ENCODE measurements around the gene POLA1.

The POLA1 gene

GRCh38 chrX:25016361-25016671, 322.6 kb downstream of the POLA1 start:
- no peak overlapping the region for H3K4me3 ChIP-seq (ENCODE audit: low read depth, low read length)

GRCh38 chrX:25016938-25017598, 323.4 kb downstream of the POLA1 start:
- DNase-seq (ENCODE audit: low read depth) = no peak
- no peak overlapping the region for H3K4me3 ChIP-seq (ENCODE audit: low read depth, low read length)

More at GRCh38 chrX:25016361-25016671, 322.6 kb downstream of the POLA1 start:
- DNase-seq (ENCODE audit: low read depth) = no peak

GRCh38 chrX:25017667-25018247, 324.0 kb downstream of the POLA1 start:
- H3K4me3 ChIP-seq (ENCODE audit: low read depth, low read length) = peak overlapping the region; percentile 7
- DNase-seq (ENCODE audit: low read depth) = no peak

DNA sequence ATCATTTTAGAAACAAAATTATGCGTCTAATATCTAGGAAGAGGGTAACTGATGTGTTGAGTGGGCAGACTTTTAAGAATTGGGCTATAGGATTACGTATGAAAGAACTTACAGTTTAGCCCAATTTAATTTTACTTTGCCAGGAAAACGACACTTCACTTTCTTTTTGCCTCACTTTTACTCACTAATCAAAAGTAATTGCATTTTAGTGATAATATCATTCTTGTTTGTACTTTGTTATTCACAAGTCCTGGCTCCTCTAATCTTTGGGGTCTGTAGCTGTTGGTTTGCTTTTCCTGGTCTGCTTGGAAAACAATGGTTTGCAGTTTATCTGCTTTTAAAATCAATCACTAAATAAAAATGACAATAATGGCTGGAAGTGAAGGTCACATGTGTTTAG, 325.0 kb downstream of the POLA1 start:
- no peak overlapping the region for H3K4me3 ChIP-seq (ENCODE audit: low read depth, low read length)
- no peak for DNase-seq (ENCODE audit: low read depth)

- DNase-seq (ENCODE audit: low read depth) = no peak
- no peak overlapping the region for H3K4me3 ChIP-seq (ENCODE audit: low read depth, low read length)
These were observed 326.1 kb downstream of the POLA1 start for GRCh38 chrX:25019707-25020390.

DNA sequence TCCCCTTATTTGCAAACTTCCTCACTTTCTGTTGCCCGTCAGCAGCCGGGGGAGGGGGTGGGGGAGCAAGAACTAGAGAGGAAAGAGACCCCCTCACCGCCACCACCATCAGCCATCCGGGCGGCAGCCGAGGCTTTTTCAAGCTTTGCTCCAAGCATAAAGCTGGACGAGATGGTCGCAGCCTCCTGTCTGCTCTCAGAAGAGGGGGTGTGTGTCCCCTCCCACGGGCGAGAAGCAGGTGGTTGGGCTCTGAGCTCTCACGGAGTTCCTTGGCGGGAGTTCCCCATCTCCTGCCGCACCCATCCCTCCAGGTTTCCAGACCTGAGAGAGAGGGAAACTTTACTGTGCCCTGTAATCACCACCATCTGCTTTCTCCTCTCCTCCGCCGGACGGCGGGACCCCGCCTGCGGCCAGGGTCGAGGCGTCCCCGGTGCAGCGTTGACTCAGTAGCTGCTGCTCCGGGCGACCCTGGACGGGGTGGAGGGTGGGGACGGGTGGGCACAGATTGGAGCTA, 326.7 kb downstream of the POLA1 start:
- no peak for DNase-seq (ENCODE audit: low read depth)
- no peak overlapping the region for H3K4me3 ChIP-seq (ENCODE audit: low read depth, low read length)

- H3K4me3 ChIP-seq (ENCODE audit: low read depth, low read length) = peak overlapping the region; percentile 11
These were observed 327.3 kb downstream of the POLA1 start for GRCh38 chrX:25020905-25021449.

GRCh38 chrX:25022499-25023325, 329.0 kb downstream of the POLA1 start:
- H3K4me3 ChIP-seq (ENCODE audit: low read depth, low read length) = no peak overlapping the region
- DNase-seq (ENCODE audit: low read depth) = no peak

More at GRCh38 chrX:25020905-25021449, 327.3 kb downstream of the POLA1 start:
- no peak for DNase-seq (ENCODE audit: low read depth)

GRCh38 chrX:25023908-25024307, 330.2 kb downstream of the POLA1 start:
- no peak overlapping the region for H3K4me3 ChIP-seq (ENCODE audit: low read depth, low read length)
- DNase-seq (ENCODE audit: low read depth) = no peak

GRCh38 chrX:25025615-25026014, 331.9 kb downstream of the POLA1 start:
- no peak overlapping the region for H3K4me3 ChIP-seq (ENCODE audit: low read depth, low read length)
- no peak for DNase-seq (ENCODE audit: low read depth)

DNA sequence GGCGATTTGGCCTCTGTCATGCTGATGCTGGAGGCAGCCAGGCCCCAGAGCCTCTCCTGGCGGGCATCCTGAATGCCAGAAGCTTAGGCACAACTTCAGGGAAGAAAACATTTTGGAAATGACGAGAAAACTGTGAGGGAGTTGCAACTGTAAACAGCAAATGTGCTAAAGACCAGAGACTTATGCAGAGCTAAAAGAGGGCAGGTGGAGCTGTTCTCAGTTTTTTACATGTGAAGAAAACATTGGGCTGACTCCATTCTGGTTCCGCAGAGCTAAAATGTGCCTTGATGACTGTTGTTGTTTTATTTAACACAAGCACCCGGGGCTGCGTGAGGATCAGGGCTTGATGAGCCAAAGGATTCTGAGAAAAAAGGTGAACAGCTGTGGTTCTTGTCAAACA, 332.9 kb downstream of the POLA1 start:
- DNase-seq (ENCODE audit: low read depth) = no peak
- H3K4me3 ChIP-seq (ENCODE audit: low read depth, low read length) = no peak overlapping the region

DNA sequence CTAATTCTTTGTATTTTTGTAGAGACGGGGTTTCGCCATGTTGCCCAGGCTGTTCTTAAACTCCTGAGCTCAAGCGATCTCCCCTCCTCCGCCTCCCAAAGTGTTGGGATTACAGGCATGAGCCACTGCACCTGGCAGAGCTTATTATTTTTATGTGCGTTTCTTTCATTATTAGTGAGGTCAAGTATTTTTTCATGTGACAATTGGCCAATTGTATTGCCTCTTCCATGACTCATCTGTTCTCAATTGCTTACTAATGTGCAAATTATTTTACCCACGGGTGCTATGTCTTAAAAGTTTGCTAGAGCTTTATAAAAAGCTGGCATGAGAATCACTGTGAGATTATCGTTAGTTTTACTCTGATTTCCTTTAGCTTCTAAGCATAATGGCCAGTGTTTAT, 335.0 kb downstream of the POLA1 start:
- no peak overlapping the region for H3K4me3 ChIP-seq (ENCODE audit: low read depth, low read length)
- DNase-seq (ENCODE audit: low read depth) = peak; percentile 34

DNA sequence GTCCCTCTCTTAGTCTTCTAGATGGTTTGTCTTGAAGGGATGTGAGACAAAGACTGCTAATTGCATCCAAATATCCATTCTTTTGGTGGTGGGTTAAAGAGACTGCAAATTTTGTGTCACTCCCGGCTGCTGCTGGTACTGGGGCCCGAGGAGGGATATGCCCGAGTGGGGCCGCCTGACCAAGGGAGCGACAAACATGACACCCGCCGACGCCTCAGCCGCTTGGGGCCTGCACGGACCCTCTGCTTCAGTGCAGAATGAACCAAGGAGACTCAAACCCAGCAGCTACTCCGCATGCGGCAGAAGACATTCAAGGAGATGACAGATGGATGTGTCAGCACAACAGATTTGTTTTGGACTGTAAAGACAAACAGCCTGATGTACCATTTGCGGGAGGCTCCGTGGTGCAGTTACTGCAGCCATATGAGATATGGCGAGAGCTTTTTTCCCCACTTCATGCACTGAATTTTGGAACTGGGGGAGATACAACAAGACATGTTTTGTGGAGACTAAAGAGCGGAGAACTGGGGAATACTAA, 335.6 kb downstream of the POLA1 start:
- no peak overlapping the region for H3K4me3 ChIP-seq (ENCODE audit: low read depth, low read length)
- no peak for DNase-seq (ENCODE audit: low read depth)

- H3K4me3 ChIP-seq (ENCODE audit: low read depth, low read length) = no peak overlapping the region
- DNase-seq (ENCODE audit: low read depth) = no peak
These were observed 341.2 kb downstream of the POLA1 start for GRCh38 chrX:25034889-25035288.

DNA sequence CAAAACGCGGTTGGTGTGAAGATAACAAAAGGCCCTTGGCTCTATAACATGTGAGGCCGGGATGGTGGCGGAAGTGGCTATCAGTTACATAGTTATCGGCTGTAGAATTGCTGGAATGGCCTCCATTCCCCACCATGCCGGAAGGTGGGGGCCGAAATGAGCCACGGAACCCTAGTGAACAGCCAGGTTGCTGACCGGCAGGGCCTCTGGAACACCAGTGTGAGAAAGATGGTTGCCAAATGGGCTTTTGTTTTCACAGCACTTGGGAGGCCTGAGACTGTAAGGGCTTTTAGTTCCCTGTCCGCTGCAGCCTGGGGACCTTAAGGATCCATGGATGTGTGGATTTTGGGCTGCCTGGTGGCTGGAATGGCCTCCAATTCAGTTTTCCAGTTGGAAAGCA, 345.3 kb downstream of the POLA1 start:
- no peak for DNase-seq (ENCODE audit: low read depth)
- no peak overlapping the region for H3K4me3 ChIP-seq (ENCODE audit: low read depth, low read length)

DNA sequence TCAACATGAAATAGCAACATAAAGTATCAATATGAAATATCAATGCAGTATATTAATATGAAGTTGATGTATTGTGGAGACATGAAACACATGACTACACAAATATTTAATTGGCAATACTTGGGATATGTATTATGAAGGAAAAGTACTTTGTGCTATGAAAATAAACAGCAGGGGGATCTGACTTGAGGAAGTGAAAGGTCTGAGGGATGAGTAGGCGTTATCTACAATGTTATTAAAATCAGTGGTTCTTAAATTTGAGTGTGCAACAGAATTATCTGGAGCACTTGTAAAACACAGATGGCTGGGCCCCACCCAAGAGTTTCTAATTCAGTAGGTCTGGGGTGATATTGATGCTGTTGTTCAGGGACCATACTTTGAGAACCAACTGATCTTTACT, 349.5 kb downstream of the POLA1 start:
- DNase-seq (ENCODE audit: low read depth) = no peak
- H3K4me3 ChIP-seq (ENCODE audit: low read depth, low read length) = no peak overlapping the region

Measured in skeletal muscle cell (primary cell).